Kasumi-1 (cell line): Measurements from ENCODE around the gene ASCL5.

Experiments
- DNase-seq, 2 experiments: peaks; one replicate each; lab custom pipeline; 2025; lab: John Stamatoyannopoulos, UW

Gene ASCL5

DNA sequence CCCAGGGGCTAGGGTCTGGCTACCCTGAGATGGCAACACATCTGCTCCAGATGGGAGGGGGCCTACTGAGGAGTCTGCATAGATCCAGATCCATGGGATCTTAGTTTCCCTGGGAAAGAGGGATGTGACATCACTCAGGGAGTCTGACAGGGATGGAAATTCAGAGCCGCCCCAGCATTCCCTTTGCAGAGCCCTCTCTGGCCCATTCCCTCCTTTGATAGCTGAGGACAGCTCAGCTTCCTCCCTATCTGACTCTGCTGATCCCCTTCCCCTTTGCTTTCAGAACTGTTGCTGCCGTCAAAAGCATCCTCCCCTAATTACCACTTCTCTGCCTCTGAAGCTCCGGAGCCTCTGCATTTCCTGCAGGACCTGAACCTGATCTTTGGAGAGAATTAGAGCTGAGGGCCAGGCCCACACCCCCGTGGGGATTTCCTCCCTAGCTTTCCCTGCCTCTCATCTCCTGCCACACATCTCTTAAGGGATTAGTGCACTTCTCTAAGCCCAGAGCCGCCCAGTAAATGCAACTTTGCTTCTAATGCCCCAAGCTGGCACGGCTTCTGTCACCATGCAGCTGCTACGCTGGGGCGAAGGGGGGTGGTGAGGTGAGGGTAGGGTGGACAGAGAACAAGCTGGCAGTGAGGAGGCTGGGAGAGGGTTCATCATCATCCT lies 9.5 kb upstream of the ASCL5 start:
- DNase-seq = no peak

DNA sequence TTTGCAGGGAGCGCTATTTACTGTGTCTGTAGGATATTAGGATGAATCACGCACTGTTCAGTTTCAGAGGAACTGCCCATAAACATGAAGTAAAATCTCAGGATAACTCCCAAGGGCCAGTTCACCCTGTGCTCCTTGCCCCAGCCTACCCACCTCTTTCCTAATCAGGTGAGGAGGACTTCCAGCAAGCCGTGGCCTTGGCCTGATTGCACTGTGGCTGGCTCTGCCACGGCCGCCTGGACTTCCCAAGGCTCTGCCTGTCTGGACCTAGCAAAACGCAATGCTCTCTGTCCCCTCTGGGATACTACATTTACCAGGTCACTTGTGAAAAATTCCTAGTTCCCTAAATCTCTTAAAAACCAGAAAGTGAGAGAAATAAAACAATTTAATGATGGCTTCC lies 7.4 kb upstream of the ASCL5 start:
- DNase-seq = no peak

DNA sequence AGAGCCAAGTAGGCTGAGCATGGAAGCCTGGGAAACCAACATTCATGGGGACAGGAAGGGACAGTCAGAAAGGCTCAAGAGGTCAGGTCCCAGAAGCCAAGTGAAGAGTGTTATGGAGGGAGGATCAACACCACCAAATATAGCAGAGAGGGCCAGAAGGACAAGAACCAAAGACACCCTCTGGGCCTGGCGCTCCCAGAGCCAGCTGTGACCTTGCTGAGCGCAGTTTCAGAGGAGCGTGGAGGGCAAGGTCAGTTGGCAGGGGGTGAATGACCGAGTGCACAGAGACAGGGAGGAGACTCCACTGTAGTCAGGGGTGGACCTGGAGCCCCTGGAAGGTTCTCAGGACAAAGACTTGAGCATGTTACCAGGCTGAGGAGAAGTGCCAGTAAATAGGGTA lies 4.4 kb upstream of the ASCL5 start:
- no peak for DNase-seq

DNA sequence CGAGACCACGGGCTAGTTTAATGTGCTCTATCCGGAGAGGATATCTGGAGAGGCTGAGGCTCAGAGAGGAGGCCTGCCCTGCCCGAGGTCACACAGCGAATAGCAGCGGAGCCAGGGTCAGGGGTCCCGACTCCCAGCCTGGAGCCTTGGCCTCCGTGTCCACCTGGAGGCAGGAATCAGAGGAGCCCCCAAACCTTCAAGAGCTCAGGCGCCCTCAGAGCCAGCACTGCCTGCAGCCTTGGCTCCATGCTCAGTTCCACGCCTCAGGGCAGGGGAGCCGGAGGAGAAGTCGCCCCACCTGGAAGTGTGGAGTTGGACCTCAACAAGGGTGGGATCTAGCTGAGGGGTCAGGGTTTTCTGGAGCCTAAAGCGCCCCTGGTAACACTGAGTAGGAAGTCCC lies 2.0 kb upstream of the ASCL5 start:
- DNase-seq = no peak

DNA sequence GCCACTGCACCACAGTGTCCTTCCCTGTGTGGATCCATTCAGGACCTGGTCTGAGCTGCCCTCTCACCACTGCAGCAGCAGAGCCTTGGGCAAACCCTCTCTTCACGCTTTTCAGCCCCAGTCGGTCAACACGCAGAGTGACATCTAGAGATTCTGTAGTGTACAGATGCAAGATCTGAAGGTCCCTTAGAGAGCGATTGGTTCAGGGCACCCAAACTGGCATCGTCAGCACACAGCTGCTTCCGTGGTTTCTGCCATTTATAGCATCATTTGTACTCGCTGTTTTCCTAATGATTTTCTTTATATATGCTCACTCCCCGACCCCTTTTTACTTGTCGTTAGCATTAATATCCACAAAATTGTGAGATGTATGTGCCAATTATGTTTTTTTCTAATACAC lies 1.5 kb upstream of the ASCL5 start:
- DNase-seq = no peak

DNA sequence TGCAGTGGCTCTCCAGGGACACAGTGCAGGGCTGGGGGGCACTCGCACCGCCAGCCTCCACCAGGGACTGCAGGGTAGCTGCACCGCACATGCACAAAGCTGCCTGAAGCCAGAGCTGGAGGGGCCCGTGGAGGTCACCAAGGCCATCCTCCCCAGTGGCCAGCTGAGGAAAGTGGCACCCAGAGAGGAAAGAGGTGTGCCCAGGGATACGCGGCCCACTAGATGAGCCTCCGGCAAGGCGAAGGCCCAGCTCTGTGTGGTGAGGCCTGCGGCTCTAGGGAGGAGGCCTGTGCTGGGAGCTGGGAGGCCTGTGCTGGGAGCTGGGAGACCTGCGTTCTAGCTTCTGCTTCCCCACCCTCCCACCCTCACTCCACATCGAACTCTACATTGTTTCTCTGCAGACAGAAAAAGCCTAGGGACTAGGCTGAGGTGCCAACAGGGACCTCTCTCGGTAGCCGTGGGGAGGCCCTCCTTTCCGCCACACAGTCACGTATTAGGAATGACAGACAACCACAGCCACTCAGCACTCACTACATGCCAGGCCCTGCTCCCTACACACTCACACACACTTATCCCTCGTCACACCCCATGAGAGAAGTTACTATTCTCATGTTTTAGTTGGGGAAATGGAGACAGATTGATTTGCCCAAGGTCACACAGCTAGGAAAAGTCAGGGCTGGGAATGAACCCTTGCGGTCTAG lies 921 bp upstream of the ASCL5 start:
- DNase-seq = no peak

DNA sequence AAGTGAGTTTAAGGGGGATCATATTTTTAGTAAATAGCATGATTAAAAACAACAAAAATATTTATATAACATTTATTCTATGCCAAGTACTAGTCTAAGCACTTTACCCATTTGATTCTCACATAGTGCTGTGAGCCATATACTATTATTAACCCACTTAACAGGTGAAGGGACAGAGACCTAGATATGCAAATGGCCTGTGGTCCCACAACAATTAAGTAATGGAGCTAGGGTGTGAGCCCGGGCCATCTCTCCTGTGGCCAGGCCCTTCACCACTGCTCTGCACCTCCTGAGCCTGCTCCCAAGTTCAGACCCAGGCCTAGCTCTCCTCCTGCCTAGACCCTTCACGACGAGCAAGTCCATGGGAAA lies 537 bp downstream of the ASCL5 start:
- DNase-seq = no peak

DNA sequence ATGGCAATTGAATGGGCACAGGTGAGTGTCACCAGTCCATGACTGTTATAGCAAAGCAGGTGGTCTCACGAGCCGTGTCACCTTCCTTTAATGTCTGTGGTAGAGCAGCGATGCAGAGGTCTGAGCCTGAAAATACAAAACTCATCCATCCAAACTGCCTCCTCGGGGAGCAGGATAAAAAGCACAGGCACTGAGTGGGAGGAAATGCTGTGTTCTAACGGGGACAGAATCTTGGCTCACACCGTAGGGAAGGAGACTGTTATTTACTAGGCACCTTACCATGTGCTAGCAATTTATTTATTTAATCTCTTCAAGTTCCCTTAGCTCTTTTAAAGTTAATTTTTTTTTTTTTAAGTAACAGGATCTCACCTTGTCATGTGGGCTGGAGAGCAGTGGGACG lies 1.2 kb downstream of the ASCL5 start:
- DNase-seq = no peak

DNA sequence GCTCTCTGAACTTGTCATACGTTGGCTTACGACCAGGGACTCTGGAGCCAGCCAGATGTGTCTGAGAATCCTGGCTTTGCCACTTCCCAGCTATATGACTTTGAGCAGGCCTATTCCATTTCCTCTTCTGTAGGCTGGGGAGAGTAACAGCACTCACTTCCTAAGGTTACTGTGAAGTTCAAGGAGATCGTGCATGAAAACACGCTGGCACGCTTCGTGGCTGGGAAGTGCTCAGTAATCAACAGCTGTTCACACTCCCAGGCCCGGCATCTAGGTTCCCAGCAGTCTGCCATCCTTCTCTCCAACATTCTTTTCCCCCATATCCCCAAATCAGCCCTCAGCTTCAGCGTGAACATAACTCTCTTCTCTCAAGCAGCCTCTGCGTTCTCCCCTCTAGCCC lies 2.0 kb downstream of the ASCL5 start:
- no peak for DNase-seq

DNA sequence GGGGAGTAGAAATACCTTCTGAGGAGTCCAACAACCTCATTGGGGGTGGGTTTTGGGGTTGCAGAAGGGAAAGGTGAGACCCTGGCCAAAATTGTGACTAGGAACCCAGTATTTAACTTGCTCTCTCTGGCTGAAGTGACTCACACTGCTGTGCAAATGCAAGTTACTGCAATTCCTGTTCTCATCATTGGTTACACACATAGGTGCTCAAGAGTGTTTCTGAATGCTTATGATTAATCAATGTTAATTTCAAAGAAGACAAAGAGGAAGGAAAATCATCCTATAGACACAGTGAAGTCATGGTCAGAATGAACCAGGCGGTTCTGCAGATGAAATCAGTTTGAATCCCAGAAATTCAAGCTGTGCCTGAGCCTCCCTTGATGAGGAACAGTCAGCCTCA lies 3.1 kb downstream of the ASCL5 start:
- no peak for DNase-seq

DNA sequence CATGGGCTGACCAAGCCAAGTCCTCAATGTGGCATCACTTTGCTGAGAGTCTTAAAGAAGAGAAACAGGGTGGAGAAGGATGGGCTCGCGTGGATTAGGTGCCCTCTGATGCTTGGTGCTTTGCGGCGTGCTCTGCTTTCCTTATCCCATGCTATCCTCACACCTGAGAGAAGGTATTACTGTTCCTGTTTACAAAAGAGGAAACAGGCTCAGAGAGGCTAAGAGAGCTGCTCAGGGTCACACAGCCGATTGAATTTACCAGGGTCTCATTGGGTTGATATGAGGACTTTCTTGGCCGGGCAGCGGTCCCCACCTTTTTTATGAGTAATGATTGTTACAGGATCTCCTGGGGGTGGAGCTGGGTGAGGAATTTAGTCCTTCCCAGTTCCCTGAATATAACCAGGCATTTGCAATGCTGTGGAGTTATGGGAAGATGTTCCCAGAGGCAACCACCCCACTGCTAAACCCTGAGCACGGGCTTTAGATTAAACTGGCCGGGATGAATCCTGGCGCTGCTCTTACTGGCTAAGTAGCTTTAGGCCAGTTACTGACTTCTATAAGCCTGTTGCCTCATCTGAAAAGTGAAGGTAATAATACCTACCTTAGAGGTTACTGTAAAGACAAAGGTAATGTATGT lies 4.5 kb downstream of the ASCL5 start:
- no peak for DNase-seq

DNA sequence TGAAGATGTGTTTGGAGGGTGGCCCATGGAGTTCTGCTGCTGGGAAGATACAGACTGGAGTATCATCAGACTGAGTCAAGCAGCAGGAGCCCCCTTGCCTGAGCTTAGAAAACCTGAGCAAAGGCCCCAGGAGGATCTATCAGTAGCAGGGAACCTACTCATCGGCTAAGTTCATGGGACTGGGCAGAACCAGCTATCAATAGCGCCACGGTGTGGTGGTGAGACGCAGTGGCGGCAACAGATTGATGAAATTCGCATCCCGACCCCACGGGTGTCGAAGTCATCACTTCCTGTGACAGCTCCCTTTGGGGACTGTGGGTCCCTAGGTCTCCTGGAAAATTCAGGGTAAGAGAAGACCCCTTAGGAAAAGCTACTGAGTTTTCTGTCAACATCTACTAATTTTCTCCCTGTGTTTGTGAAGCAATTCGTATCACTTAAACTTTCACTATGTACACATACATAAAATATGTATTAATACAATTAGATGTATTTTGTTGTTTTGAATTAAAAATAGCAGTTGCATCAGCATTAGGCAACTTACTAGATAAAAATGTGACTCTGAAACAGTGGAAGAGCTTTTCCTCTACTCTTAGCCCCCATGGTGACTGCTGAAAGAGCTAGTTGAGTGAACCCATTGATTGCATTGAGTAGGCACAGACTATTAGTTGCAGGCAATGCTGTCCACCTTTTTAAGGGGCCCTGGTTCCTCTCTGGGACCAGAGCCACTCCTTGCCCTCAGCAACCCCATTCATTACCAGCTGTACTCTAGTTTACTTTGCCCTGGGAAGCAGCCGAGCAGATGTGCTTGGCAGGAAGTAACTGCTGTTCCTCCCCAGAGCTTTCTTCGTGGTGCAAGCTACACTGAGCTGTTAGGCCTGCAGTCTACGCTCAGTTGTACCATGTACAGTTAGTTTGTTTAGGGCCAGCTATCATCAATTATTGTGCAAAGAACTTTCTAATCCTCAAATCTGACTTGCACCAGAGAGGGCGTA lies 7.5 kb downstream of the ASCL5 start:
- DNase-seq = peak; percentile 81 to 83

DNA sequence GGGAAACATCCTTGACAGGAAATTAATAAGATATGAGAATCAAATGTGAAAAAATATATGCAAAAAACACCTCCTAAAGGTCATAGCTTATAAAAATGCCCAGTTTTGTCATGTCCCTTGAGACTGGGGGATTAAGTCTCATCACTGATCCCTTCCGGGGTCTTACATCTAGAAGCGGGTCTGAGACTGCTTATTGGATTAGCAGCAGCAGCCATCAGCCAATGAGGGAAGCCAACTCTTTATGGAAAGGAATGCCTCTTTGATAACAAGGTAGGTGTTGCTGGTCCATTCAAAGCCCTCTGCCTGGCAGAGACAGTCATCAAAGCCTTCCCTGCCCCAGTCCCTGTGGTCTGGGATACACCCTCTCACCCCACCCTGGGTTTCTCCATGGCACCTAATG lies 10.9 kb downstream of the ASCL5 start:
- no peak for DNase-seq

DNA sequence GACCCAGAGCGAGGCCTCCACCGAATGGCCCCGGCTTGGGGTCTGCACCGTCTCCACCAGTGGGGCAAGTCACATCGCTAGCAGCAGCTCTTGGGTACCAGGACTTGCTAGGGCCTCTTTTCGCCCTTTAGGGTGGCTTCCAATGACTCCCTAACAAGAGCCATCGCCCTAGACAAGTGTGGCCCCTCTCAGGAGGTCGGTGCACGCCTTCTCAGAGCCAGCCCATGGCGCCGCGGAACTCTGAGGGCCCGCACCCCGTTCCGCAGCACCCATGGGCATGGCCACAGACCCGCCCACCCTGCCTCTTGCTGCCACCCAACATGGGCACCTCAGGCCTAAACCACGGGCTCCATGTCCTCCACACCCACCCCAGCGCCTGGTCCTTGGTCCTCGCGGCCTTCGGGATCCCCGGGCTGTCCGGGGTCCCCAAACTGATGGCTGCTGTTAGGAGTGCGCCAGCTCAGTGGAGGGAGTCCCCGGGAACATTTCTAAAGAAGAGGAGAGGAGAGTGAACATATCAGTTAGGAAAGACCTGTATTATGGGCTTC lies 11.5 kb downstream of the ASCL5 start:
- no peak for DNase-seq

DNA sequence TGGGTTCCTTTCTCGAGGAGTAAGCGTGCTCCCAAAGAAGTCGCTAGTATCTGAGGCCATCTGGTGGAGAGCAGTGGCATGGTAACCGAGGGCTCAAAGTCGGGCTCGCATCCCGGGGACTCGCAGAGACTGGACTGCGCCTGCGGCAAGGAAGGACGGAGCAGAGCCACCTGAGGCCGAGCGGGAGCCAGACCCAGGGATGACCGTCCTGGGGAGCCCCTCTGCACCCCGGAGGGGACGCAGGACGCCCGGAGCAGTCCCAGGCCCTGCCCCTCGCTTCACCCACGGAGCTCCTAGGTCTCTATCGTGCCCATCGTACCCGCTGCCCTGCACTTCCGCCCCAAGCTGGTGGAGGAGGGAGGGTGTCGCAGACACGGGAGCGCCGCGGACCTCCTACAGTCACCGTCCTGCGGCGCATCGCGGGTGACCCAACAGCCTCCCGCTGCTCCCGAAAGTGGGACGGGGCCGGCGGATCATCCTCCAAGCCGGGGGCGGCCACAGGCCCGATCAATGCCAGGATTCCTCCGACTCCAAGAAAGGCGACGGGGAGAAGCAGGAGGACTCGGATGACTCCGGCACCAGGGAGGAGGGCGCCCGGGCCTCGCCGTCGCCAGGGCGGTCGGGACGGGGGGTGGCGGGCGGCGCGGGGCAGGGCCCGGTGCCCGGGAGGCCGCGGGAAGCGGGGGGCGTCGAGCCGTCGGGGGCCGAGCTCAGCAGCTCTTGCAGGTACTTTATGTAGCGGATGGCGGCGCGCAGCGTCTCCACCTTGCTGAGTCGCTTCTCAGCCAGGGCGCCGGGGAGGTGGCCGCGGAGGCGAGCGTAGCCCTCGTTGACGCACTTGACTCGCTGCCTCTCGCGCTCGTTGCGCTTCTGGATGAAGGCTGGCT lies 12.5 kb downstream of the ASCL5 start:
- DNase-seq = peak; percentile 84 to 95

DNA sequence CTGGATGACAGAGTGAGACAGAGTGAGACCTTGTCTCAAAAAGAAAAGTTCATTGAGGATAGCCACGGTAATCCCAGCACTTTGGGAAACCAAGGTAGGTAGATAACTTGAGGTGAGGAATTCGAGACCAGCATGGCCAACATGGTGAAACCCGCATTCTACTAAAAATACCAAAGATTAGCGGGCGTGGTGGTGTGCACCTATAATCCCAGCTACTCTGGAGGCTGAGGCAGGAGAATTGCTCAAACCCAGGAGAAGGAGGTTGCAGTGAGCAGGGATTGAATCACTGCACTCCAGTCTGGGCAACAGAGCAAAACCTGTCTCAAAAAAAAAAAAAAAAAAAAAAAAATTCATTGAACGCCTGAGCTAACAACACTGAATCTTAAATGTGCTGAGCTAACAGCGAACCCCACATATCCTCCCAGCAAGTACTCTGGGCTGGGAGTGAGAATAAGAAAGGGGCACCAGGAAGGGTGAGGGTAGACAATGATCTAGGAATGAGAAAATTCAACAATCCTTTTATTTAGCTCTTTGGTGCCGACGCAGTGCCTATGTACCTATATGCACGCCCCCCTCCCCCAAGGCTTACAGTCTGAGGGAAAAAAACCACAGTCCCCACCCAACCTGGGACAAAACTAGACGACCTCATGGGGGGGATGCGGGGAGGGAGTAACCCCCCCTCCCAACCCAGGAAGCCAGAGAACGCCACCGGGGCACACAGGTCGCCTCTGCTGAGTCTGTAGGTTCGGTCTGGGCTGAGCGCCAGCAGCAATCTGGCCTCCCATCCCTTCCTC lies 13.3 kb downstream of the ASCL5 start:
- no peak for DNase-seq

DNA sequence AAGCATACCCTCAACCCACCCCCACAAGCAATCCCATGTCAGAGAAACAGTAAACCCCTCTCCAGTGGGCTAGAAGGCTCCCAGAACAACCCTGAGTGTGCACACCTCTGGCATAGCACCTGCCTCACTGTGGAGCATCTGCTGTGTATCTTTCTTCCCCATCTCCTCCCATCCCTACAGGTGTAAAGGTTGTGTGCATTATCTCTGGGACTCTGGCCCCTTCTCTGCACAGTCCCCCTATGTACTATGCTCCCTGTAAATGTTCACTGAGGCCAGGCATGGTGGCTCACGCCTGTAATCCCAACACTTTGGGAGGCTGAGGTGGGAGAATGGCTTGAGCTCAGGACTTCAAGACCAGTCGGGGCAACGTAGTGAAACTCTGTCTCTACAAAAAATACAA lies 14.1 kb downstream of the ASCL5 start:
- DNase-seq = no peak

DNA sequence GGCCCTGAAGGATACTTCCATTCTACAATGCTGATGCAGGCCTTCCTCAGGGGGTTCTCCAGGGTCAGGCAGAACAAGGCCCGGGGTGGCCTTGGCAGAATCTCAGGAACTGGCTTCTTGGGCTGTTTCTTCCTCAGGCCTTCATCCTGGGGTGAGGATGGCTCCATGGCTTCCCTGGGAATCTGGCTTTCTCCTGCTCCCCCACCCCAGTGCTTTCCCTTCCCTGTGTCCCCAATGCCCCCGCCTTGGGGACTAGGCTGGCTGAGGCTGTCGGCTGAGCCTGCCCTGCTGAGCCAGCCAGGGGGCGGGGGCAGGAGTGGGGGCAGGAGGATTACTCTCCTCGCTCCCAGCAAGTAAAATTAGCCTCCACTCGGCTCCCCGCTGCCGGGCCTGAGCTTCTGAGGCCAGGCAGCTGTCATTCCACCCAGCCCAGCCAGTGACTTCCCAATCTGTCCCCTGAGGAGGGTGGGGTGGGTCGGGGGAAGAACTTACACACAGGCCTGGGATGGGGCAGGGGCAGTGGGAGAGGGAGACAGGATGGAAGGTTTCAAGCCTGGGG lies 14.7 kb downstream of the ASCL5 start, which contains the start of gene CACNA1S:
Gene CACNA1S (minus strand): TSS at position 254 of the 559 bp plus-strand sequence. CDS start 87 bp downstream, at position 167.
- no peak for DNase-seq

DNA sequence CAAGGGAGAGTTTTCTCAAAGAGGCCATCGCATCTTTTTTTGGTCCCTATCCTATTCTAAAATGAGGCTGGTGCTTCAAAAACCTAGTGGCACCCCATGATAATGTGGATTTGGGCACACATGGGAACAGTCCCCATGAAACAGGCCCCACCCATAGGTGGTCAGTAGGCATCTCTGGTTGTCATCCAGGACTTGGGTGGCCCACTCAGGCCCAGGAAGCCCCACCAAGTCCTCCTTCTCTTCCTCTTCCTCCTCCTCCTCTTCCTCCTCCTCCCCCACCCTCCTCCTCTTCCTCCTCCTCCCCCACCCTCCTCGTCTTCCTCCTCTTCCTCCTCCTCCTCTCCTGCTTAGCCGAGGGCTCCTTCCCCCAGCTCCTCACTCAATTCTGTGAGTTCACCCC lies 15.3 kb downstream of the ASCL5 start:
- no peak for DNase-seq

DNA sequence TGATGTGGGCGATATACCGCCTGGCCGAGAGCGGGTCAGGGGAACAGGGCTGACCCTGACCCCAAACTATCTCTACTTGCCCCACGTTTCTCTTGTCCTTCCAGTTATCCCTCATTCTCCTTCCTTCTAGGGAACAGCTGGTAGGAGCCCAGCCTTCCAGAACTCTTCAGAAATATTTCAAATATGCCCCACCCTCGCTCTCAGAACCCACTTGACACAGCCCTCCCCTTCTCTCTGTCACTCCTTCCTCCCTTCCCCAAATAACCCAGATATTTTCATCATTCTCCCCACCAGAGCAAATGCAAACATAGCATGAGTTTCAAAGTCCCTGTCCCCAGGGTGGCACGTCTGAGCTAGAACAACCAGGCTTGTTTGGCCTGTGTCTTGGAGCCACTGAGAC lies 15.8 kb downstream of the ASCL5 start:
- no peak for DNase-seq
